HEK293 (cell line): Measurements from ENCODE around the gene ZNF446.

Source experiments
- CTCF ChIA-PET: fragments of 350-600 bp; formaldehyde crosslinking; extraction: SDS; loops from one replicate; lab custom pipeline; 2021; ENCODE audit warnings: antibody characterized with exemption; lab: Yijun Ruan, JAX
- POLR2A ChIA-PET: fragments of 300-600 bp; formaldehyde crosslinking; extraction: SDS; loops from one replicate; lab custom pipeline; 2020; ENCODE audit warnings: antibody characterized with exemption, inconsistent platforms; lab: Yijun Ruan, JAX
- H3K27ac ChIP-seq: fragments of 200-500 bp; sonication (Bioruptor generic); 2 replicates; pipeline ENCODE4 v1.5.1; 2014; ENCODE audit warnings: low read depth, low read length, control low read depth, inconsistent platforms; ENCODE audit errors: extremely low read depth
- H3K36me3 ChIP-seq, 2 experiments: fragments of 200-500 bp in 1 of 2; sonication (Bioruptor generic) in 1 of 2; 1 replicate in 1 of 2; 2 replicates in 1 of 2; pipeline ENCODE4 v1.5.1; 2014 to 2017; ENCODE audit warnings: inconsistent platforms in 2 of 2, low read length in 2 of 2; ENCODE audit not compliant: control insufficient read depth in 2 of 2, insufficient read depth in 1 of 2
- H3K4me1 ChIP-seq: fragments of 200-500 bp; sonication (Bioruptor generic); 2 replicates; pipeline ENCODE4 v1.5.1; 2014; ENCODE audit warnings: mild to moderate bottlenecking, low read length, inconsistent platforms; ENCODE audit not compliant: control insufficient read depth, insufficient read depth
- H3K4me3 ChIP-seq: 2 replicates; pipeline ENCODE4 v1.5.1; 2011; ENCODE audit warnings: low read depth, mild to moderate bottlenecking, control low read depth, low read length, moderate library complexity
- H3K9me3 ChIP-seq: fragments of 200-500 bp; sonication (Bioruptor generic); 2 replicates; pipeline ENCODE4 v1.5.1; 2014; ENCODE audit warnings: low read depth, low read length, inconsistent platforms; ENCODE audit not compliant: control insufficient read depth, insufficient read depth
- IKZF3 ChIP-seq: fragments of 450-650 bp; IDR thresholded peaks from 2 replicates; pipeline ENCODE4 v1.5.0; 2018; ENCODE audit warnings: missing biosample characterization, mild to moderate bottlenecking, missing genetic modification characterization, moderate library complexity
- KLF1 ChIP-seq: fragments of 450-650 bp; formaldehyde crosslinking; IDR thresholded peaks from 2 replicates; pipeline ENCODE4 v1.5.1; 2016; ENCODE audit warnings: missing biosample characterization, missing genetic modification characterization
- ZBTB48 ChIP-seq: fragments of 450-650 bp; formaldehyde crosslinking; IDR thresholded peaks from 2 replicates; pipeline ENCODE4 v1.5.1; 2016; ENCODE audit warnings: missing biosample characterization, missing genetic modification characterization
- ZNF10 ChIP-seq: fragments of 450-650 bp; formaldehyde crosslinking; IDR thresholded peaks from 2 replicates; pipeline ENCODE4 v1.5.1; 2017; ENCODE audit warnings: missing biosample characterization, missing genetic modification characterization
- ZNF112 ChIP-seq: fragments of 450-650 bp; formaldehyde crosslinking; IDR thresholded peaks from 2 replicates; pipeline ENCODE4 v1.5.0; 2017; ENCODE audit warnings: missing biosample characterization, missing genetic modification characterization
- ZNF155 ChIP-seq: fragments of 450-650 bp; formaldehyde crosslinking; IDR thresholded peaks from 2 replicates; pipeline ENCODE4 v1.5.1; 2016; ENCODE audit warnings: missing biosample characterization, missing genetic modification characterization
- ZNF341 ChIP-seq: fragments of 450-650 bp; formaldehyde crosslinking; IDR thresholded peaks from 2 replicates; pipeline ENCODE4; 2016; ENCODE audit warnings: low read depth, missing biosample characterization, missing genetic modification characterization
- ZNF350 ChIP-seq: fragments of 450-650 bp; formaldehyde crosslinking; IDR thresholded peaks from 2 replicates; pipeline ENCODE4 v1.5.0; 2017; ENCODE audit warnings: missing biosample characterization, mild to moderate bottlenecking, missing genetic modification characterization
- ZNF548 ChIP-seq: fragments of 450-650 bp; formaldehyde crosslinking; IDR thresholded peaks from 2 replicates; pipeline ENCODE4 v1.5.1; 2016; ENCODE audit warnings: missing biosample characterization, missing genetic modification characterization
- ZNF561 ChIP-seq: fragments of 450-650 bp; IDR thresholded peaks from 2 replicates; pipeline ENCODE4 v1.5.1; 2018; ENCODE audit warnings: missing biosample characterization, missing genetic modification characterization, borderline replicate concordance
- ZNF571 ChIP-seq: fragments of 450-650 bp; formaldehyde crosslinking; IDR thresholded peaks from 2 replicates; pipeline ENCODE4 v1.5.0; 2017; ENCODE audit warnings: missing biosample characterization, missing genetic modification characterization
- ZNF610 ChIP-seq: fragments of 450-650 bp; formaldehyde crosslinking; IDR thresholded peaks from 2 replicates; pipeline ENCODE4 v1.5.1; 2016; ENCODE audit warnings: missing biosample characterization, missing genetic modification characterization, borderline replicate concordance
- ZNF707 ChIP-seq: fragments of 450-650 bp; formaldehyde crosslinking; IDR thresholded peaks from 2 replicates; pipeline ENCODE4 v1.5.1; 2016; ENCODE audit warnings: missing biosample characterization, missing genetic modification characterization
- ZNF768 ChIP-seq: fragments of 450-650 bp; formaldehyde crosslinking; IDR thresholded peaks from 2 replicates; pipeline ENCODE4 v1.5.1; 2018; ENCODE audit warnings: missing biosample characterization, mild to moderate bottlenecking, missing genetic modification characterization
- TF ChIP-seq, protein P1 (sequence below): fragments of 450-650 bp; formaldehyde crosslinking; IDR thresholded peaks from 2 replicates; pipeline ENCODE4 v1.5.1; 2017; ENCODE audit warnings: missing biosample characterization, missing genetic modification characterization
- TF ChIP-seq, protein P2 (sequence below): fragments of 450-650 bp; formaldehyde crosslinking; IDR thresholded peaks from 2 replicates; pipeline ENCODE4 v1.5.1; 2016; ENCODE audit warnings: missing biosample characterization, missing genetic modification characterization
- TF ChIP-seq, protein P3 (sequence below): fragments of 450-650 bp; formaldehyde crosslinking; IDR thresholded peaks from 2 replicates; pipeline ENCODE4 v1.5.1; 2016; ENCODE audit warnings: missing biosample characterization, missing genetic modification characterization
- TF ChIP-seq, protein P4 (sequence below): fragments of 450-650 bp; formaldehyde crosslinking; IDR thresholded peaks from 2 replicates; pipeline ENCODE4 v1.5.1; 2016; ENCODE audit warnings: missing biosample characterization, missing genetic modification characterization
- TF ChIP-seq, protein P5 (sequence below): fragments of 450-650 bp; formaldehyde crosslinking; IDR thresholded peaks from 2 replicates; pipeline ENCODE4; 2016; ENCODE audit warnings: missing biosample characterization, missing genetic modification characterization

ZNF446 gene

DNA sequence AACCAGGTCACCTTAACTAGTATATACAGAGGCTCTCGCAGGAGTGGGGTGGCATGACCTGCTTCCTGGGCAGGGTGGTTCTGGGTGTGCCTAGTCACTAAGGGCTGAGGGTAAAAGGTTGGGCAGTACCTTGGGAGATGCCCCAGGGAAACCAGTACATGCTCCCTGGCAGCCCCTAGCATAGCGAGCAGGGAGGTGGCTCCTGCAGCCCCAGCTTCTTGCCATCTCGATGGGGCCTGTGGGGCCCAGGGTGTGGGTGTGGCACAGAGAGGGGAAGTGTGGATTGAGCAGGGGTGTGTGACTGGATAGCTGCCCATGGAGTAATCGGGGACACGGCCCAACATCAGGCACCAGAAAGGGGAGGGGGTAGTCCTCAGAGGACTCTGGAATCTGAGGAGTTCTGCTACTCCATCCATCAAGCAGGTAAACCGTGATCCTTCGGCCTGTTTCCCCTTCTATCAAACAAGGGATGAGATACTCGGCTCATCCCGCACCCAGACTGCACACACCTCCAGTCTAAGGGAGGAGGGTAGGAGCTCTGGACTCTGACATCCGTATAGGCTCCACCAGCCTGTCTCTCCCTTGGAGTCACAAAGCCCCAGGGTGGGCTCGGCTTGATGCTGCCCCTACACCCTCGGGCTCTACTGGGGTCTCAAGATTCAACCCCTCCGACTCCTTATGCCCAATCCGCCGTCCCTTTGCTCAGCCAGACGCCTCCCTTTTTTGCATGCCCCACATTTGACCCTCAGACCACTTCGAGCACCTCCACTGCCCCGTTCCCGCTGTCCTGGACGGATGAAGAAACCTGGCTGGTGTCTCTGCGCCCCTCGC is 42.3 kb downstream of the ZNF446 start (continued):
- no peak for TF ChIP-seq ZNF548 (tag by site-specific recombination)
- TF ChIP-seq, protein P1, sequence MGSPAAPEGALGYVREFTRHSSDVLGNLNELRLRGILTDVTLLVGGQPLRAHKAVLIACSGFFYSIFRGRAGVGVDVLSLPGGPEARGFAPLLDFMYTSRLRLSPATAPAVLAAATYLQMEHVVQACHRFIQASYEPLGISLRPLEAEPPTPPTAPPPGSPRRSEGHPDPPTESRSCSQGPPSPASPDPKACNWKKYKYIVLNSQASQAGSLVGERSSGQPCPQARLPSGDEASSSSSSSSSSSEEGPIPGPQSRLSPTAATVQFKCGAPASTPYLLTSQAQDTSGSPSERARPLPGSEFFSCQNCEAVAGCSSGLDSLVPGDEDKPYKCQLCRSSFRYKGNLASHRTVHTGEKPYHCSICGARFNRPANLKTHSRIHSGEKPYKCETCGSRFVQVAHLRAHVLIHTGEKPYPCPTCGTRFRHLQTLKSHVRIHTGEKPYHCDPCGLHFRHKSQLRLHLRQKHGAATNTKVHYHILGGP (tag by site-specific recombination), result no peak

DNA sequence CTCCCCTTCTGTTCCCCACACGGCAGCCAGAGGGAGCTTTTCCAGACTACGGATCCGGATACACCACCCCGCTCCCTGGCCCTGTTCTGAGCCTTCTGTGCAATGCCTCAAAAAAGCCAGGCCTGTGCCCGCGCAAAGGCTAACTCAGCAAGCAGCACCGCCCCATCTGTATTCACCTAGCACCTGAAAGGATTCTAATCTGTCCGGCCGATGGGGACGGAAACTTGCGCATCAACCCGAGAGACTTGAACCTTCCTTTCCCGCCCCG is 42.9 kb downstream of the ZNF446 start:
- H3K4me1 ChIP-seq, result peaks cover 10% of the 10 kb centered on the region
- POLR2A ChIA-PET, result interaction anchor here (0.6 to 4.6 kb wide), 25 partner anchors 14 to 381 kb away, joined by 3 to 107 read pairs (median 10); partner anchors contain the start of genes CHMP2A, TRIM28, UBE2M and ZNF274
- CTCF ChIA-PET, result interaction anchor here (0.6 to 3.4 kb wide), 41 partner anchors 9 to 517 kb away, joined by 3 to 26 read pairs (median 5); partner anchors contain the start of genes CHMP2A, TRIM28, ZNF324B and ZNF446
- no peaks in the 10 kb centered on the region for H3K9me3 ChIP-seq
- peak overlapping the region; percentile 94 for H3K27ac ChIP-seq
- peak overlapping the region; percentile 74 for H3K4me3 ChIP-seq
- H3K36me3 ChIP-seq, result peaks cover 0 to 23% of the 10 kb centered on the region in 2 experiments; a peak in 1 of 3 replicates
- TF ChIP-seq, protein P2, sequence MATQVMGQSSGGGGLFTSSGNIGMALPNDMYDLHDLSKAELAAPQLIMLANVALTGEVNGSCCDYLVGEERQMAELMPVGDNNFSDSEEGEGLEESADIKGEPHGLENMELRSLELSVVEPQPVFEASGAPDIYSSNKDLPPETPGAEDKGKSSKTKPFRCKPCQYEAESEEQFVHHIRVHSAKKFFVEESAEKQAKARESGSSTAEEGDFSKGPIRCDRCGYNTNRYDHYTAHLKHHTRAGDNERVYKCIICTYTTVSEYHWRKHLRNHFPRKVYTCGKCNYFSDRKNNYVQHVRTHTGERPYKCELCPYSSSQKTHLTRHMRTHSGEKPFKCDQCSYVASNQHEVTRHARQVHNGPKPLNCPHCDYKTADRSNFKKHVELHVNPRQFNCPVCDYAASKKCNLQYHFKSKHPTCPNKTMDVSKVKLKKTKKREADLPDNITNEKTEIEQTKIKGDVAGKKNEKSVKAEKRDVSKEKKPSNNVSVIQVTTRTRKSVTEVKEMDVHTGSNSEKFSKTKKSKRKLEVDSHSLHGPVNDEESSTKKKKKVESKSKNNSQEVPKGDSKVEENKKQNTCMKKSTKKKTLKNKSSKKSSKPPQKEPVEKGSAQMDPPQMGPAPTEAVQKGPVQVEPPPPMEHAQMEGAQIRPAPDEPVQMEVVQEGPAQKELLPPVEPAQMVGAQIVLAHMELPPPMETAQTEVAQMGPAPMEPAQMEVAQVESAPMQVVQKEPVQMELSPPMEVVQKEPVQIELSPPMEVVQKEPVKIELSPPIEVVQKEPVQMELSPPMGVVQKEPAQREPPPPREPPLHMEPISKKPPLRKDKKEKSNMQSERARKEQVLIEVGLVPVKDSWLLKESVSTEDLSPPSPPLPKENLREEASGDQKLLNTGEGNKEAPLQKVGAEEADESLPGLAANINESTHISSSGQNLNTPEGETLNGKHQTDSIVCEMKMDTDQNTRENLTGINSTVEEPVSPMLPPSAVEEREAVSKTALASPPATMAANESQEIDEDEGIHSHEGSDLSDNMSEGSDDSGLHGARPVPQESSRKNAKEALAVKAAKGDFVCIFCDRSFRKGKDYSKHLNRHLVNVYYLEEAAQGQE (tag by site-specific recombination), result no peak
- TF ChIP-seq ZNF155 (tag by site-specific recombination), result no peak
- no peak for TF ChIP-seq ZNF10 (tag by site-specific recombination)
- 0 out of 2 replicates have a peak, but pooled peaks have one; percentile 26 for TF ChIP-seq ZNF768 (tag by site-specific recombination)
- TF ChIP-seq ZNF561 (tag by site-specific recombination), result peak; percentile 10; the same call in 1 of the 2 replicates
- TF ChIP-seq ZNF707 (tag by site-specific recombination), result peak; percentile 62; the same call in 1 of the 2 replicates
- TF ChIP-seq, protein P3, sequence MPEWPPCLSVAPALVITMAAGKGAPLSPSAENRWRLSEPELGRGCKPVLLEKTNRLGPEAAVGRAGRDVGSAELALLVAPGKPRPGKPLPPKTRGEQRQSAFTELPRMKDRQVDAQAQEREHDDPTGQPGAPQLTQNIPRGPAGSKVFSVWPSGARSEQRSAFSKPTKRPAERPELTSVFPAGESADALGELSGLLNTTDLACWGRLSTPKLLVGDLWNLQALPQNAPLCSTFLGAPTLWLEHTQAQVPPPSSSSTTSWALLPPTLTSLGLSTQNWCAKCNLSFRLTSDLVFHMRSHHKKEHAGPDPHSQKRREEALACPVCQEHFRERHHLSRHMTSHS (tag by site-specific recombination), result no peak
- peak; percentile 90 for TF ChIP-seq ZNF341 (tag by site-specific recombination)
- TF ChIP-seq IKZF3, result peak; percentile 25; the same call in 1 of the 2 replicates
- TF ChIP-seq ZNF350 (tag by site-specific recombination), result no peak
- TF ChIP-seq ZNF610 (tag by site-specific recombination), result no peak
- no peak for TF ChIP-seq ZNF571 (tag by site-specific recombination)
- TF ChIP-seq, protein P4, sequence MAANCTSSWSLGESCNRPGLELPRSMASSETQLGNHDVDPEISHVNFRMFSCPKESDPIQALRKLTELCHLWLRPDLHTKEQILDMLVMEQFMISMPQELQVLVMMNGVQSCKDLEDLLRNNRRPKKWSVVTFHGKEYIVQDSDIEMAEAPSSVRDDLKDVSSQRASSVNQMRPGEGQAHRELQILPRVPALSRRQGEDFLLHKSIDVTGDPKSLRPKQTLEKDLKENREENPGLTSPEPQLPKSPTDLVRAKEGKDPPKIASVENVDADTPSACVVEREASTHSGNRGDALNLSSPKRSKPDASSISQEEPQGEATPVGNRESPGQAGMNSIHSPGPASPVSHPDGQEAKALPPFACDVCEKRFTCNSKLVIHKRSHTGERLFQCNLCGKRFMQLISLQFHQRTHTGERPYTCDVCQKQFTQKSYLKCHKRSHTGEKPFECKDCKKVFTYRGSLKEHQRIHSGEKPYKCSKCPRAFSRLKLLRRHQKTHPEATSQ (tag by site-specific recombination), result no peak
- TF ChIP-seq KLF1 (tag by site-specific recombination), result no peak
- TF ChIP-seq, protein P5, sequence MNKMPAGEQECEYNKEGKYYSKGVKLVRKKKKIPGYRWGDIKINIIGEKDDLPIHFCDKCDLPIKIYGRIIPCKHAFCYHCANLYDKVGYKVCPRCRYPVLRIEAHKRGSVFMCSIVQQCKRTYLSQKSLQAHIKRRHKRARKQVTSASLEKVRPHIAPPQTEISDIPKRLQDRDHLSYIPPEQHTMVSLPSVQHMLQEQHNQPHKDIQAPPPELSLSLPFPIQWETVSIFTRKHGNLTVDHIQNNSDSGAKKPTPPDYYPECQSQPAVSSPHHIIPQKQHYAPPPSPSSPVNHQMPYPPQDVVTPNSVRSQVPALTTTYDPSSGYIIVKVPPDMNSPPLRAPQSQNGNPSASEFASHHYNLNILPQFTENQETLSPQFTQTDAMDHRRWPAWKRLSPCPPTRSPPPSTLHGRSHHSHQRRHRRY, result no peak
- TF ChIP-seq ZNF112 (tag by site-specific recombination), result no peak
- 0 out of 2 replicates have a peak, but pooled peaks have one; percentile 9 for TF ChIP-seq ZBTB48 (tag by site-specific recombination)
